H9 (cell line): ENCODE measurements around the gene PTTG1IP. TPM values are rescaled to one million over a fixed set of nuclear protein-coding genes. Genes with fewer than 3 reads are reported as not detected.

Source experiments
- DNase-seq: peaks from one replicate; pipeline ENCODE4 v3.0.0-alpha.2; 2017
- H2AFZ ChIP-seq: one replicate; pipeline ENCODE4 v1.6.1; 2013; ENCODE audit warnings: mild to moderate bottlenecking, low read length, control low read depth, moderate library complexity
- H2AK5ac ChIP-seq: 2 replicates; pipeline ENCODE4 v1.6.1; 2013; ENCODE audit warnings: low read length, control low read depth, mixed read lengths; ENCODE audit not compliant: insufficient read length
- H2BK120ac ChIP-seq: one replicate; pipeline ENCODE4 v1.6.1; 2013; ENCODE audit warnings: low read depth, mild to moderate bottlenecking, low read length, control low read depth, inconsistent platforms; ENCODE audit not compliant: poor library complexity, severe bottlenecking
- H2BK12ac ChIP-seq: 2 replicates; pipeline ENCODE4 v1.6.1; 2013; ENCODE audit warnings: low read length, control low read depth, mixed read lengths, low read depth; ENCODE audit not compliant: insufficient read length
- H2BK15ac ChIP-seq: 2 replicates; pipeline ENCODE4 v1.6.1; 2013; ENCODE audit warnings: low read depth, low read length, control low read depth
- H2BK20ac ChIP-seq: one replicate; pipeline ENCODE4 v1.6.1; 2013; ENCODE audit warnings: low read depth, mild to moderate bottlenecking, low read length, control low read depth, inconsistent platforms; ENCODE audit not compliant: poor library complexity, severe bottlenecking
- H2BK5ac ChIP-seq: 2 replicates; pipeline ENCODE4 v1.6.1; 2013; ENCODE audit warnings: low read length, control low read depth, mixed read lengths; ENCODE audit not compliant: insufficient read length
- H3K14ac ChIP-seq: 2 replicates; pipeline ENCODE4 v1.6.1; 2013; ENCODE audit warnings: low read length, control low read depth; ENCODE audit not compliant: insufficient read depth
- H3K18ac ChIP-seq: 2 replicates; pipeline ENCODE4 v1.6.1; 2013; ENCODE audit warnings: low read depth, mild to moderate bottlenecking, mixed read lengths, low read length, control low read depth; ENCODE audit not compliant: insufficient read length
- H3K23ac ChIP-seq: 2 replicates; pipeline ENCODE4 v1.6.1; 2013; ENCODE audit warnings: low read length, control low read depth, mixed read lengths, low read depth; ENCODE audit not compliant: insufficient read length
- H3K23me2 ChIP-seq: 2 replicates; pipeline ENCODE4 v1.6.1; 2013; ENCODE audit warnings: low read depth, mild to moderate bottlenecking, mixed read lengths, low read length, control low read depth; ENCODE audit not compliant: insufficient read length, poor library complexity, severe bottlenecking
- H3K27ac ChIP-seq: 2 replicates; pipeline ENCODE4 v1.5.1; 2013; ENCODE audit warnings: low read length, control low read depth, mixed read lengths, low read depth; ENCODE audit not compliant: insufficient read length
- H3K27me3 ChIP-seq: 2 replicates; pipeline ENCODE4 v1.6.1; 2013; ENCODE audit warnings: low read length, control low read depth, inconsistent platforms; ENCODE audit not compliant: insufficient read depth
- H3K4ac ChIP-seq: 2 replicates; pipeline ENCODE4 v1.6.1; 2013; ENCODE audit warnings: low read depth, mild to moderate bottlenecking, control low read depth, inconsistent platforms, low read length, moderate library complexity
- H3K4me1 ChIP-seq: 2 replicates; pipeline ENCODE4 v1.6.1; 2013; ENCODE audit warnings: low read length, control low read depth, inconsistent platforms; ENCODE audit not compliant: insufficient read depth
- H3K4me2 ChIP-seq: 2 replicates; pipeline ENCODE4 v1.6.1; 2013; ENCODE audit warnings: low read length, control low read depth, mixed read lengths; ENCODE audit not compliant: insufficient read length, insufficient read depth
- H3K56ac ChIP-seq: 2 replicates; pipeline ENCODE4 v1.6.1; 2013; ENCODE audit warnings: low read depth, mild to moderate bottlenecking, mixed read lengths, low read length, control low read depth; ENCODE audit not compliant: insufficient read length
- H3K79me1 ChIP-seq: 2 replicates; pipeline ENCODE4 v1.6.1; 2013; ENCODE audit warnings: low read depth, mild to moderate bottlenecking, moderate library complexity, low read length, control low read depth, inconsistent platforms; ENCODE audit not compliant: insufficient read depth, poor library complexity, severe bottlenecking
- H3K79me2 ChIP-seq: 2 replicates; pipeline ENCODE4 v1.6.1; 2013; ENCODE audit warnings: low read length, control low read depth, inconsistent platforms; ENCODE audit not compliant: insufficient read depth
- H3K9ac ChIP-seq: 2 replicates; pipeline ENCODE4 v1.6.1; 2013; ENCODE audit warnings: low read length, control low read depth, mixed read lengths; ENCODE audit not compliant: insufficient read length; ENCODE audit errors: extremely low read depth
- H3K9me3 ChIP-seq: one replicate; pipeline ENCODE4 v1.6.1; 2013; ENCODE audit warnings: low read depth, low read length, inconsistent platforms; ENCODE audit not compliant: control insufficient read depth
- H3T11ph ChIP-seq: one replicate; pipeline ENCODE4 v1.6.1; 2013; ENCODE audit warnings: mild to moderate bottlenecking, low read length, control low read depth, inconsistent platforms
- H4K20me1 ChIP-seq: one replicate; pipeline ENCODE4 v1.6.1; 2013; ENCODE audit not compliant: control insufficient read depth, insufficient read length, insufficient read depth
- H4K5ac ChIP-seq: 2 replicates; pipeline ENCODE4 v1.6.1; 2013; ENCODE audit warnings: low read depth, mild to moderate bottlenecking, mixed read lengths, low read length, control low read depth; ENCODE audit not compliant: insufficient read length
- H4K8ac ChIP-seq: replicated peaks from 2 replicates; pipeline ENCODE4 v1.6.1; 2013; ENCODE audit warnings: low read length, control low read depth, mixed read lengths, low read depth; ENCODE audit not compliant: insufficient read length
- H4K91ac ChIP-seq: 2 replicates; pipeline ENCODE4 v1.6.1; 2013; ENCODE audit warnings: low read depth, mild to moderate bottlenecking, moderate library complexity, mixed read lengths, low read length, control low read depth; ENCODE audit not compliant: insufficient read length
- H3K27ac Mint-ChIP-seq, 3 experiments: 2 replicates in 2 of 3; 3 replicates in 1 of 3; pipeline ENCODE4 v1.8.0; 2020 to 2021; ENCODE audit warnings: mixed read lengths in 3 of 3, mild to moderate bottlenecking in 1 of 3, moderate library complexity in 1 of 3
- H3K27me3 Mint-ChIP-seq: 2 replicates; pipeline ENCODE4 v1.8.0; 2021; ENCODE audit warnings: low read depth, mild to moderate bottlenecking, moderate library complexity, mixed read lengths
- H3K36me3 Mint-ChIP-seq, 3 experiments: 2 replicates in 2 of 3; 3 replicates in 1 of 3; pipeline ENCODE4 v1.8.0; 2020 to 2021; ENCODE audit warnings: low read depth in 3 of 3, mixed read lengths in 3 of 3; ENCODE audit not compliant: insufficient read depth in 1 of 3
- H3K4me1 Mint-ChIP-seq, 2 experiments: 2 replicates each; pipeline ENCODE4 v1.8.0; 2020; ENCODE audit warnings: mixed read lengths in 2 of 2
- H3K4me3 Mint-ChIP-seq, 2 experiments: 2 replicates in 1 of 2; 3 replicates in 1 of 2; pipeline ENCODE4 v1.8.0; 2020 to 2021; ENCODE audit warnings: mild to moderate bottlenecking in 2 of 2, mixed read lengths in 2 of 2, moderate library complexity in 1 of 2
- H3K9me3 Mint-ChIP-seq, 2 experiments: 2 replicates in 1 of 2; 3 replicates in 1 of 2; pipeline ENCODE4 v1.8.0; 2020; ENCODE audit warnings: mild to moderate bottlenecking in 2 of 2, mixed read lengths in 2 of 2, moderate library complexity in 1 of 2
- WGBS: extraction: QIAGEN DNeasy Blood & Tissue Kit; methylation state at CpG from one replicate; pipeline ENCODE4 v1.1.7; 2013; ENCODE audit warnings: missing lambda C conversion rate, low lambda C conversion rate, mixed read lengths; ENCODE audit not compliant: insufficient read length; ENCODE audit errors: extremely low coverage; 5-methylcytosine and 5-hydroxymethylcytosine counted together
- total RNA-seq: library from RNA; stranded (reverse); gene quantifications from 2 replicates; pipeline ENCODE4 v1.2.1, GENCODE V29; 2021
- TF ChIP-seq, protein P1 (sequence below): fragments of 200-600 bp; sonication (generic); conservative IDR thresholded peaks from 3 replicates; pipeline ENCODE4 v1.8.0; 2021; ENCODE audit warnings: antibody characterized with exemption, mild to moderate bottlenecking

PTTG1IP gene
- total RNA-seq, 1 experiment from 2014 or later: 107 TPM

DNA sequence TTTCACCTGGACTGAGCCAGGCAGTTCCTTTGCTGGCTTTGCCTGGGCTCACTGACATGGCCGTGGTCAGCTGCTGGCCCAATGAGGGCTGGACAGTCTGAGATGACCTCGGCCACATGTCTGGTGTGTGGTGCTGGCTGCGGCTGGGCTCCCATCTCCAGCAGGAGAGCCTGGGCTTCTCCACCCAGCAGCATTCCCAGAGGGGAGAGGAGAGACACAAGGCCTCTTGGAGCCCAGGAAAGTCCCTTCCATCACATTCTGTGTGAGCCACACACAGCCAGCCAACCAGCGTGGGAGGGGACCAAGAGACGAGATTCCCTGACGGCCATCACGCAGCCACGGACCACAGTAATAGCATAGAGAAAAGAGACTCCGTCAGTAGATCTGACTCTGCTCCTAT, 34.5 kb downstream of the PTTG1IP start:
- H4K91ac ChIP-seq: no peak overlapping the region
- no peak overlapping the region for H3K18ac ChIP-seq
- H3K27ac ChIP-seq: no peak overlapping the region
- peaks cover 3 to 8% of the 10 kb centered on the region in 2 experiments; a peak in 2 of 4 replicates for H3K4me1 Mint-ChIP-seq
- no peak overlapping the region for H2BK5ac ChIP-seq
- no peak overlapping the region; a peak in 2 of 7 replicates for H3K27ac Mint-ChIP-seq
- H2BK20ac ChIP-seq: no peak overlapping the region
- no peak overlapping the region for H3K4me2 ChIP-seq
- H3T11ph ChIP-seq: no peak overlapping the region
- no CpG with 5 or more reads among the region's 9 CpGs for WGBS
- H3K79me2 ChIP-seq: no peaks in the 10 kb centered on the region
- no peaks in the 10 kb centered on the region for H3K27me3 ChIP-seq
- TF ChIP-seq, protein P1, sequence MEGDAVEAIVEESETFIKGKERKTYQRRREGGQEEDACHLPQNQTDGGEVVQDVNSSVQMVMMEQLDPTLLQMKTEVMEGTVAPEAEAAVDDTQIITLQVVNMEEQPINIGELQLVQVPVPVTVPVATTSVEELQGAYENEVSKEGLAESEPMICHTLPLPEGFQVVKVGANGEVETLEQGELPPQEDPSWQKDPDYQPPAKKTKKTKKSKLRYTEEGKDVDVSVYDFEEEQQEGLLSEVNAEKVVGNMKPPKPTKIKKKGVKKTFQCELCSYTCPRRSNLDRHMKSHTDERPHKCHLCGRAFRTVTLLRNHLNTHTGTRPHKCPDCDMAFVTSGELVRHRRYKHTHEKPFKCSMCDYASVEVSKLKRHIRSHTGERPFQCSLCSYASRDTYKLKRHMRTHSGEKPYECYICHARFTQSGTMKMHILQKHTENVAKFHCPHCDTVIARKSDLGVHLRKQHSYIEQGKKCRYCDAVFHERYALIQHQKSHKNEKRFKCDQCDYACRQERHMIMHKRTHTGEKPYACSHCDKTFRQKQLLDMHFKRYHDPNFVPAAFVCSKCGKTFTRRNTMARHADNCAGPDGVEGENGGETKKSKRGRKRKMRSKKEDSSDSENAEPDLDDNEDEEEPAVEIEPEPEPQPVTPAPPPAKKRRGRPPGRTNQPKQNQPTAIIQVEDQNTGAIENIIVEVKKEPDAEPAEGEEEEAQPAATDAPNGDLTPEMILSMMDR: no peak
- H3K9ac ChIP-seq: no peak overlapping the region
- H3K56ac ChIP-seq: no peak overlapping the region
- no peak overlapping the region for H2AFZ ChIP-seq
- peaks cover 3% of the 10 kb centered on the region; the same call in 1 of the 2 replicates for H3K27me3 Mint-ChIP-seq
- no peaks in the 10 kb centered on the region for H3K9me3 Mint-ChIP-seq
- H3K4ac ChIP-seq: no peak overlapping the region
- H2BK15ac ChIP-seq: no peak overlapping the region
- H4K20me1 ChIP-seq: no peaks in the 10 kb centered on the region
- H3K14ac ChIP-seq: no peak overlapping the region
- H2BK120ac ChIP-seq: no peak overlapping the region
- H3K36me3 Mint-ChIP-seq: no peaks in the 10 kb centered on the region
- H3K4me3 Mint-ChIP-seq: no peak overlapping the region
- H3K4me1 ChIP-seq: no peaks in the 10 kb centered on the region
- no peaks in the 10 kb centered on the region for H3K9me3 ChIP-seq
- DNase-seq: no peak
- H4K5ac ChIP-seq: no peak overlapping the region
- no peak overlapping the region for H3K23ac ChIP-seq
- no peak overlapping the region for H4K8ac ChIP-seq
- no peaks in the 10 kb centered on the region for H3K23me2 ChIP-seq
- no peak overlapping the region for H2BK12ac ChIP-seq
- no peaks in the 10 kb centered on the region for H3K79me1 ChIP-seq
- no peak overlapping the region for H2AK5ac ChIP-seq
